ENCODE data around the gene SEC14L2.

DNA sequence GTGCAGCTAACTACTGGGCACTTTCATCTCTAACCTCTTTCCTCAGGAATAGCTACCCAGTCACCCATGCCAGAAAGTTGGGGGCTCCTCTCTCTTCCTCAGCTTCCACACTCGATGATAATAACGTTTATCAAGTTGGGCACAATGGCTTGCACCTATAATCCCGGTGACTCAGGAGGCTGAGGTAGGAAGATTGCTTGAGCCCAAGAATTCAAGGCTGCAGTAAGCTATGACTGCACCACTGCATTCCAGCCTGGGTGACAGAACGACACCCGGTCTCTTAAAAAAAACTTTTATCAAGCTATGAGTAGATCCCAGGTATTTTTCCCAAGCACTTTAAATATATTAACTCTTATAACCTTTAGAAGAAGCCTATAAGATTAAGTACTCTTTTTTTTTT lies 42.2 kb upstream of the SEC14L2 start:
- TF ChIP-seq, protein P1, sequence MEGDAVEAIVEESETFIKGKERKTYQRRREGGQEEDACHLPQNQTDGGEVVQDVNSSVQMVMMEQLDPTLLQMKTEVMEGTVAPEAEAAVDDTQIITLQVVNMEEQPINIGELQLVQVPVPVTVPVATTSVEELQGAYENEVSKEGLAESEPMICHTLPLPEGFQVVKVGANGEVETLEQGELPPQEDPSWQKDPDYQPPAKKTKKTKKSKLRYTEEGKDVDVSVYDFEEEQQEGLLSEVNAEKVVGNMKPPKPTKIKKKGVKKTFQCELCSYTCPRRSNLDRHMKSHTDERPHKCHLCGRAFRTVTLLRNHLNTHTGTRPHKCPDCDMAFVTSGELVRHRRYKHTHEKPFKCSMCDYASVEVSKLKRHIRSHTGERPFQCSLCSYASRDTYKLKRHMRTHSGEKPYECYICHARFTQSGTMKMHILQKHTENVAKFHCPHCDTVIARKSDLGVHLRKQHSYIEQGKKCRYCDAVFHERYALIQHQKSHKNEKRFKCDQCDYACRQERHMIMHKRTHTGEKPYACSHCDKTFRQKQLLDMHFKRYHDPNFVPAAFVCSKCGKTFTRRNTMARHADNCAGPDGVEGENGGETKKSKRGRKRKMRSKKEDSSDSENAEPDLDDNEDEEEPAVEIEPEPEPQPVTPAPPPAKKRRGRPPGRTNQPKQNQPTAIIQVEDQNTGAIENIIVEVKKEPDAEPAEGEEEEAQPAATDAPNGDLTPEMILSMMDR (IDR thresholded peaks at IDR 0.05) = no peak
- TF ChIP-seq POLR2A (IDR thresholded peaks at IDR 0.05) = no peak

All from adrenal gland (tissue), 5 donors.